Chondrocyte (in vitro differentiated cells): ENCODE data around the gene NEK2. TPM values are rescaled to one million over a fixed set of nuclear protein-coding genes. Genes with fewer than 3 reads are reported as not detected.

Source experiments
- DNase-seq: peaks from one replicate; pipeline ENCODE4 v3.0.0; 2021; ENCODE audit warnings: mixed read lengths, low spot score
- H3K27ac Mint-ChIP-seq: one replicate; pipeline ENCODE4 v1.8.0; 2021; ENCODE audit warnings: mild to moderate bottlenecking, moderate library complexity, mixed read lengths; ENCODE audit not compliant: unreplicated experiment
- H3K27me3 Mint-ChIP-seq: 2 replicates; pipeline ENCODE4 v1.8.0; 2021; ENCODE audit warnings: low read depth, mixed read lengths
- H3K36me3 Mint-ChIP-seq: 2 replicates; pipeline ENCODE4 v1.8.0; 2021; ENCODE audit warnings: low read depth, mixed read lengths
- H3K4me1 Mint-ChIP-seq: 2 replicates; pipeline ENCODE4 v1.8.0; 2021; ENCODE audit warnings: low read depth, mild to moderate bottlenecking, mixed read lengths
- H3K4me3 Mint-ChIP-seq: one replicate; pipeline ENCODE4 v1.8.0; 2021; ENCODE audit warnings: mild to moderate bottlenecking, moderate library complexity, mixed read lengths; ENCODE audit not compliant: unreplicated experiment
- H3K9me3 Mint-ChIP-seq: 2 replicates; pipeline ENCODE4 v1.8.0; 2021; ENCODE audit warnings: low read depth, mixed read lengths
- CTCF ChIP-seq: fragments of 200-600 bp; sonication (generic); IDR thresholded peaks from 2 replicates; pipeline ENCODE4 v1.5.0; 2021; ENCODE audit warnings: antibody characterized with exemption, mild to moderate bottlenecking, moderate library complexity
- total RNA-seq: library from RNA; stranded (reverse); gene quantifications from 3 replicates; pipeline ENCODE4 v1.2.1, GENCODE V29; 2021

The NEK2 gene
- total RNA-seq, 1 donor from 2014 or later: 3.2 TPM

GRCh38 chr1:211635597-211636205 is 39.7 kb downstream of the NEK2 start:
- H3K4me3 Mint-ChIP-seq: no peak overlapping the region
- peak; percentile 9 for DNase-seq
- no peaks in the 10 kb centered on the region for H3K36me3 Mint-ChIP-seq
- peaks cover 63% of the 10 kb centered on the region for H3K4me1 Mint-ChIP-seq
- no peak for TF ChIP-seq CTCF
- H3K9me3 Mint-ChIP-seq: no peaks in the 10 kb centered on the region
- H3K27ac Mint-ChIP-seq: no peak overlapping the region
- no peaks in the 10 kb centered on the region for H3K27me3 Mint-ChIP-seq

DNA sequence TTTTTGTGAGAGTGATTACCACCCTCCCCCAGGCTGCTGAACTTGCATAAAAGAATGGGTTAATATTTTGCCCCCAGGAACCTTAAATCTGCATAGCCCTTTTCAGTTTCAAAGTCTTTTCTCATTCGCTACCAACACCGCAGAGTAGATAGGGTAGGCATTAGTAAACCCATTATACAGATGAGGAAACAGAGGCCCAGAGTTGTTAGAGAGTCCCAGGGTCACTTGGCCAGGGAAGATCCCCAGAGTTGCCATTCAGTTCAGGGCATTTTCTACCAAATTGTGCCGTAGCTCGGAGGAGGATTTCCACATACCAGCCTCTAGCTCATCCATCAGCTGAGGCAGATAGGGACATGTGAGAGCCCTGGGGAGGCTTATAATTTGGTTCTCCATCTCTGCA is 40.5 kb downstream of the NEK2 start:
- peak; percentile 2 for DNase-seq
- no peaks in the 10 kb centered on the region for H3K36me3 Mint-ChIP-seq
- H3K4me3 Mint-ChIP-seq: no peak overlapping the region
- TF ChIP-seq CTCF: no peak
- no peak overlapping the region for H3K27ac Mint-ChIP-seq
- no peaks in the 10 kb centered on the region for H3K27me3 Mint-ChIP-seq
- peaks cover 63% of the 10 kb centered on the region for H3K4me1 Mint-ChIP-seq
- H3K9me3 Mint-ChIP-seq: no peaks in the 10 kb centered on the region

- no peaks in the 10 kb centered on the region for H3K27me3 Mint-ChIP-seq
- no peak for TF ChIP-seq CTCF
- peaks cover 59% of the 10 kb centered on the region for H3K4me1 Mint-ChIP-seq
- H3K36me3 Mint-ChIP-seq: no peaks in the 10 kb centered on the region
- H3K27ac Mint-ChIP-seq: no peak overlapping the region
- no peaks in the 10 kb centered on the region for H3K9me3 Mint-ChIP-seq
- peak; percentile 25 for DNase-seq
- H3K4me3 Mint-ChIP-seq: no peak overlapping the region
Observed at GRCh38 chr1:211634461-211634860, 41.0 kb downstream of the NEK2 start.

GRCh38 chr1:211633524-211633846 is 41.9 kb downstream of the NEK2 start:
- Mint-ChIP-seq H3K27ac (peak overlapping the region; percentile 85), H3K27me3 (no peaks in the 10 kb centered on the region), H3K9me3 (no peaks in the 10 kb centered on the region), H3K4me3 (no peak overlapping the region), H3K4me1 (peaks cover 51% of the 10 kb centered on the region), H3K36me3 (no peaks in the 10 kb centered on the region)
- peak; percentile 35 for DNase-seq
- no peak for TF ChIP-seq CTCF

GRCh38 chr1:211632808-211633523 is 42.5 kb downstream of the NEK2 start:
- no peaks in the 10 kb centered on the region for H3K27me3 Mint-ChIP-seq
- no peaks in the 10 kb centered on the region for H3K36me3 Mint-ChIP-seq
- peak; percentile 74 for DNase-seq
- TF ChIP-seq CTCF: no peak
- peak overlapping the region; percentile 85 for H3K27ac Mint-ChIP-seq
- H3K4me1 Mint-ChIP-seq: peaks cover 47% of the 10 kb centered on the region
- no peaks in the 10 kb centered on the region for H3K9me3 Mint-ChIP-seq
- no peak overlapping the region for H3K4me3 Mint-ChIP-seq
